Epithelial cell of proximal tubule (primary cell): ENCODE data around the gene ZBTB38. TPM values are rescaled to one million over a fixed set of nuclear protein-coding genes. Genes with fewer than 3 reads are reported as not detected.

Experiments
- DNase-seq: peaks from one replicate; pipeline ENCODE4 v3.0.0-alpha.2; 2011; ENCODE audit warnings: low read depth
- H3K4me3 ChIP-seq: 2 replicates; pipeline ENCODE4 v1.5.1; 2011; ENCODE audit warnings: low read depth, mild to moderate bottlenecking, low read length
- total RNA-seq: library from RNA; depleted of rRNA; stranded (reverse); fragments of >200 nt; gene quantifications from 2 replicates; pipeline ENCODE4 v1.2.3, GENCODE V29; 2015
- TF ChIP-seq, protein P1 (sequence below): conservative IDR thresholded peaks from 2 replicates; pipeline ENCODE4 v1.5.1; 2012; ENCODE audit warnings: low read depth, mild to moderate bottlenecking, low read length

The ZBTB38 gene
- total RNA-seq, 1 donor from 2014 or later, result 51.5 TPM

DNA sequence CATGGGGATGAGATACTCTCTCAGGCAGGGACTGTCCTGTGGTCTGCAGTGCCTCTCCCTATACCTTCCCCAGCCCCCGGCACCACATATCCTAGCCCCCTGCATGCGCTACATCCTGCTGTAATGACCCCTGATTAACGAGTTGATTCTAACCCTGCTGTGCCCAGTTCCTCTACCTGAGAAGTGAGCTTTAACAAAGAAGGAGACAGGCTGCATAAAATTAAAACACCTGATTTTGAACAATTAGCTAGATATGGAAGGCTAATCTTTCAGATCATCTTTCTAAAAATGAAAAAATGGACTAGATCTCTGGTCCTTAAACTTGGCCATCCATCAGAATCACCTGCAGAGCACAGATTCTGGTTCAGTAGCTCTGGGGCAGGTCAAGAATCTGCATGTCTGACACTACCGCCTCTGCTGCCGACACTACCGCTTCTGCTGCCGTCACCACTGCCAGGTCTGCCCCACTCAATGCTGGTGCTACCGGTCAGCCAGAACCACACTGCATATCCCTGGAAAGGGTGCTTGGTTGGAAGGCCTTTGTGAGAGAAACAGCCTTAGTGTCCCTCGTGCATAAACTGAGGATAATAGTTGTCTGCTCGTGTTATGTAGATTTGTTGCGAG is 33.6 kb upstream of the ZBTB38 start:
- DNase-seq, result no peak
- TF ChIP-seq, protein P1, sequence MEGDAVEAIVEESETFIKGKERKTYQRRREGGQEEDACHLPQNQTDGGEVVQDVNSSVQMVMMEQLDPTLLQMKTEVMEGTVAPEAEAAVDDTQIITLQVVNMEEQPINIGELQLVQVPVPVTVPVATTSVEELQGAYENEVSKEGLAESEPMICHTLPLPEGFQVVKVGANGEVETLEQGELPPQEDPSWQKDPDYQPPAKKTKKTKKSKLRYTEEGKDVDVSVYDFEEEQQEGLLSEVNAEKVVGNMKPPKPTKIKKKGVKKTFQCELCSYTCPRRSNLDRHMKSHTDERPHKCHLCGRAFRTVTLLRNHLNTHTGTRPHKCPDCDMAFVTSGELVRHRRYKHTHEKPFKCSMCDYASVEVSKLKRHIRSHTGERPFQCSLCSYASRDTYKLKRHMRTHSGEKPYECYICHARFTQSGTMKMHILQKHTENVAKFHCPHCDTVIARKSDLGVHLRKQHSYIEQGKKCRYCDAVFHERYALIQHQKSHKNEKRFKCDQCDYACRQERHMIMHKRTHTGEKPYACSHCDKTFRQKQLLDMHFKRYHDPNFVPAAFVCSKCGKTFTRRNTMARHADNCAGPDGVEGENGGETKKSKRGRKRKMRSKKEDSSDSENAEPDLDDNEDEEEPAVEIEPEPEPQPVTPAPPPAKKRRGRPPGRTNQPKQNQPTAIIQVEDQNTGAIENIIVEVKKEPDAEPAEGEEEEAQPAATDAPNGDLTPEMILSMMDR, result no peak

GRCh38 chr3:141335531-141336061 is 32.7 kb upstream of the ZBTB38 start:
- H3K4me3 ChIP-seq, result no peak overlapping the region
- DNase-seq, result no peak
- TF ChIP-seq, protein P1, result no peak

More for the DNA sequence above, 33.6 kb upstream of the ZBTB38 start:
- H3K4me3 ChIP-seq, result no peak overlapping the region

DNA sequence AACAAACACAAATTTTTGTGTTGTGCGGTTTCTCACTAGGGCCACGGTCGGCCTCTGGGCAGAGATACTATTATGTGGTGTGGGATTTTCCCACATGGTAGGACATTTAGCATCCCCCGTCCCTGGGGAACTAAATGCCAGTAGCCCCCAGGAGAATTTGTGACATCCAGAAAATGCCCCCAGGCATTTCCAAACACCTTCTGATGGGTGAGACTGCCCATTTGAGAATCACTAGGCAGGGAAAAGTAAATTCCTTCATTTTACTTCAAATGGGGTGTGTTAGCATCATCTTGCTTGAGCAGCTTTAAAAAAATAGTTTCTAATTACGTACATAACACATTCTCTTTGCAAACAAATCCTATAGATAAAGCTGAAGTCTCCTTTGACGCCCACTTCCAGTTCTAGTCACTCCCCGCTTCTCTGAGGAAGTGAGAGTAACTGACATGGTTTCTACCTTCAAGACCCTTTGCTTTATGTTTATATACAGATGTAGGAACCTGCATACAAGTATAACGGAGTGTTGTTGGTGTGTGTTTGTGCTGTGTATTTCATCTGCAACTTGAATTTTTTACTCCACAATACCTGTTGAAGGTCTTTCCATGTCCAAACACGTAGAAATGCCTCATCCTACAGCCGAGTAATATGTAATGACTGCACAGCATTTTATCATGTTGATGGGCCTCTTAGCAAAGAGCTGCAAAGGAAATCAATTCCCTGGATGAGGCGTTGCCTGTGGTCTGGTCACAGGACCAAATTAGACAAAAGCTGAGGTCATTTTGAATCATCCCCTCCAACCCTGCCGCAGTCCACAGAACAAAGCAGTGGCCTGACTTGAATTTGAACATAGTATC is 31.4 kb upstream of the ZBTB38 start:
- H3K4me3 ChIP-seq, result no peak overlapping the region
- TF ChIP-seq, protein P1, result no peak
- DNase-seq, result peak; percentile 59

DNA sequence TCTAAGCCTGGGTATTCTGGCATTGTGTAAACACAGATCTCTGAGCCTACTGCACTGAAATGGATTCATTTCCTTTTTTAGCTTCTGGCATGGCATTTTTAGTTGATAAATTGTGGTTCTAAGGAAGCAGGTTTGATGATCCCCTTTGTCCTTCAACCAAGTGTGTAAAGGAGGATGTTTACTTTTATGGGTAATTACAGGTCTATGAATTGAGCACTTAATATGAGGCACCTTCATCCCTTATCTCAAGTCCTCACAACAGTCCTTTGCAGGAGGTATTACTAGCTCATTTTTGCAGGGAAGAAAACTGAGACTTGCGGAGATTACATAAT is 30.8 kb upstream of the ZBTB38 start:
- TF ChIP-seq, protein P1, result no peak
- no peak for DNase-seq
- H3K4me3 ChIP-seq, result no peak overlapping the region

DNA sequence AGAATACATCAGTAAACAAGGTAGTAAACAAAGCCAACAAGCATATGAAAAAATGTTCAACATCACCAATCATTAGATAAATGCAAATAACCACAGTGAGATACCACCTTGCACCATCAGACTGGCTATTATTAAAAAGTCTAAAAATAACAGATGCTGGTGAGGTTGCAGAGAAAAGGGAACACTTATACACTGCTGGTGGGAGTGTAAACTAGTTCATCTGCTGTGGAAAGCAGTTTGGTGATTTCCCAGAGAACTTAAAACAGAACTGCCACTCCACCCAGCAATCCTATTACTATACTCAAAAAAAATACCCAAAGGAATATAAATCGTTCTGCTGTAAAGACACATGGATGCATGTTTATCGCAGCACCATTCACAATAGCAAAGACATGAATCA is 30.3 kb upstream of the ZBTB38 start:
- TF ChIP-seq, protein P1, result no peak
- no peak overlapping the region for H3K4me3 ChIP-seq
- DNase-seq, result no peak

DNA sequence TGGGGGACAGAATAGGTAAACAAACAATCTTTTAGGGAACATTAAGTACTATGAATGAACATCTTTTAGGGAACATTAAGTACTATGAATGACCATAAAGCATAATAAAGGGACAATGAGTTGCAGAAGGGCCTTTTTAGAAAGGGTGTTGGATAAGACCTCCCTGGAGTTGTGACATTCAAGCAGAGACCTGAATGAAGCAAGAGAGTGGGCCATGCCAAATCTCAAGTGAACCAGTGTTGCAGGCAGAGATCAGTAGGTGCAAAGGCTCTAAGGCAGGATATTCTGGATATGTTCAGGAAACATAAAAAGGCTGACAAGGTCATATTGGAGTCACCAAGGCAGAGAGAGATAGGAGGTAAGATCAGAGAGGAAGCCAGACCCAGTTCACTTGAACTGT is 29.4 kb upstream of the ZBTB38 start:
- H3K4me3 ChIP-seq, result no peak overlapping the region
- TF ChIP-seq, protein P1, result no peak
- DNase-seq, result no peak
